ENCODE data around the gene FNDC11. TPM values are rescaled to one million over a fixed set of nuclear protein-coding genes. Genes with fewer than 3 reads are reported as not detected.

FNDC11 gene
- total RNA-seq, 4 donors from 2014 or later = 0.19 to 0.38 TPM; not detected in 2

GRCh38 chr20:63525185-63525584, 28.8 kb upstream of the FNDC11 start:
- no peak for TF ChIP-seq CTCF (IDR thresholded peaks at IDR 0.05)
- ATAC-seq (ENCODE audit: low FRiP score) (no peak), DNase-seq (ENCODE audit: low spot score) (no peak)

- no peak for ATAC-seq (ENCODE audit: low FRiP score)
- no peak for TF ChIP-seq CTCF (IDR thresholded peaks at IDR 0.05)
Measured at GRCh38 chr20:63525971-63526370, 28.0 kb upstream of the FNDC11 start.

GRCh38 chr20:63527184-63527583, 26.8 kb upstream of the FNDC11 start:
- ATAC-seq (ENCODE audit: low FRiP score) (no peak), DNase-seq (ENCODE audit: low spot score) (no peak)
- TF ChIP-seq CTCF (IDR thresholded peaks at IDR 0.05) = no peak

More at GRCh38 chr20:63525971-63526370, 28.0 kb upstream of the FNDC11 start:
- no peak for DNase-seq (ENCODE audit: low spot score)

- TF ChIP-seq CTCF (IDR thresholded peaks at IDR 0.05) = no peak
- ATAC-seq (ENCODE audit: low FRiP score) (no peak), DNase-seq (ENCODE audit: low spot score) (no peak)
Measured at GRCh38 chr20:63529180-63529860, 24.6 kb upstream of the FNDC11 start.

- no peak for ATAC-seq (ENCODE audit: low FRiP score)
- DNase-seq (ENCODE audit: low spot score) = no peak
- TF ChIP-seq CTCF (IDR thresholded peaks at IDR 0.05) = no peak
Measured at GRCh38 chr20:63529861-63530787, 23.8 kb upstream of the FNDC11 start.

GRCh38 chr20:63530788-63531160, 23.2 kb upstream of the FNDC11 start:
- ATAC-seq (ENCODE audit: low FRiP score) = no peak
- DNase-seq (ENCODE audit: low spot score) = no peak
- TF ChIP-seq CTCF (IDR thresholded peaks at IDR 0.05) = no peak
